Fibroblast of skin of left biceps (primary cell): ENCODE measurements around the gene GLRA2.
"Not testable (repeated sequence)": the region's sequence is repeated elsewhere in the genome, so short reads cannot be mapped to it uniquely, and the experiment has no call there.

Source experiments
- DNase-seq, 2 experiments: peaks; one replicate each; pipeline ENCODE4 v3.0.0-alpha.2; 2013; ENCODE audit warnings: low read depth in 2 of 2

Gene GLRA2

GRCh38 chrX:14591976-14592375 is 62.6 kb downstream of the GLRA2 start:
- DNase-seq = peak in 1 of 2 experiments; percentile 13

DNA sequence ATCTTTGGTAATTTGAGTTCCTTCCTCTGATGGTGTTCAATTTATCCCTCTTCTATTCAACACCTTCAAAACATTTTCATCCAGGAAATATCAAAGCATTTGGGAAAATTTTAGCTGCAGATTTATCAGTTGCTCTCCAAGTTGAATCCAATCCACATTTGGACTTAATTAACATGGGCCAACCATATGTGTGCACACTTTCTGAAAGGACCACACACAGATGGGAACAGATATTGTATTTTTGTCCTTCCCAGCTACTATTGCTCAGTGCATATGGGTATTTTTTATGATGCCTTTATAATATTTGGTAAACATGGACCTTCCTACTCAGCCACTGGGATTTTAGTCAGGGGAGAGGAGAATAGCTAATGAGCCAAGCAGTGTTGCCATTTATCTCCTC is 65.2 kb downstream of the GLRA2 start:
- no peak for DNase-seq

DNA sequence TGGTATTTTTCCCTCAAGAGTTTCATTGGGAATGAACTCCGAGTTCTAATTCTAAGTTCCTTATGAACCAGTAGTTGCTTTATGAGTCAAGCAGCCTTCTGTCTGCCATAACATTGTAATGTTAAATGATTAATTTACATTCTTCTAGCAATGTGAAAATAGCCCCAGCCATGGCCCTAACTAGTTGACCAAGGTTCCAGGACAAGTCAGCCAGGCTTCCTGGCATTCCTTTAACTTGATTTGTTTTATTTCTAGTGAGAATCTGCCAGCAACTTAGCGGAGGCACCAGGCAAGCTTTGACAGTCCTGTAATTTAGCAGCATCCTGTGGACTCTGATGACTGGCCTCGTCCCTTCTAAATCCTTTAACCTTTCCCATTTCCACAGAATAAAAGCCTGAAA is 69.0 kb downstream of the GLRA2 start:
- no peak for DNase-seq

- no peak for DNase-seq
Measured at GRCh38 chrX:14607446-14607985, 78.2 kb downstream of the GLRA2 start.

GRCh38 chrX:14612450-14612849 is 83.1 kb downstream of the GLRA2 start:
- DNase-seq = not testable (repeated sequence)

DNA sequence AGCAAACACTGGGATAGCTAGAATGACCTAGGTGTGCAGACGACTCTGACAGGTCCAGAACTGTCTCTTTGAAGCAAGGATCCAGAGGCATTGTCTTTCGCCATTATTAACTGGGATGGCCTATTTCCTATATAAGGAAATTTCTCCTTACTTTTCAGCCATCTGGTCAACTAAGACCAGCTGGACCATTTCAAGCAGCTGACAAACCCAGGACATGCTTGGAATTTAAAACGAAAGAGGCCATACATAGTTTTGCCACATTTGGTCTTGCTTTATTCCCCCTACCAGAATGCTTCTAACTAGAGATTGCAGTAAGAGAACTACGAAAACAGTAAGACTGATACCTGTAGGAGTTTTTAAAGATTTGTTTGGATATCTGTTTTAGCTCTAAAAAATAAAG is 87.0 kb downstream of the GLRA2 start:
- DNase-seq = no peak

DNA sequence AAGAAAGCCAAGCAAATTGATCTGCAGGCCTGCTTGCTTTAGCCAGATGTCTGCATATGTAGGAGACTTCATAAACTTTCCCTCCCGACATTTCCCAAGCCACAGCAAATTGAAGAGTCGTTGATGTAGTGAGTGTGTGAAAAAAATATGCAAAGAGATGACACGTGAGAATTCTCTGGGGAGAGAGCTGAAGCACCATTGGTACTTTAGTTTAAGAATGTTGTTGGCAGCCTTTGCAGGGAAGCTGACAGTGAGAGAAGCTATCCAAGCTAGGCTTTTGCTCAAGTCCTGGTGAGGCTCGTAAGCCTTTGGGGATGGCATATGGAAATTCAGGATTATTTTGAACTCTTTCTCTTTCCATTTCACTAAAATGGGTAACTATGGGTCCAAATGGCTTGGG is 87.5 kb downstream of the GLRA2 start:
- DNase-seq = peak; percentile 39 to 54

DNA sequence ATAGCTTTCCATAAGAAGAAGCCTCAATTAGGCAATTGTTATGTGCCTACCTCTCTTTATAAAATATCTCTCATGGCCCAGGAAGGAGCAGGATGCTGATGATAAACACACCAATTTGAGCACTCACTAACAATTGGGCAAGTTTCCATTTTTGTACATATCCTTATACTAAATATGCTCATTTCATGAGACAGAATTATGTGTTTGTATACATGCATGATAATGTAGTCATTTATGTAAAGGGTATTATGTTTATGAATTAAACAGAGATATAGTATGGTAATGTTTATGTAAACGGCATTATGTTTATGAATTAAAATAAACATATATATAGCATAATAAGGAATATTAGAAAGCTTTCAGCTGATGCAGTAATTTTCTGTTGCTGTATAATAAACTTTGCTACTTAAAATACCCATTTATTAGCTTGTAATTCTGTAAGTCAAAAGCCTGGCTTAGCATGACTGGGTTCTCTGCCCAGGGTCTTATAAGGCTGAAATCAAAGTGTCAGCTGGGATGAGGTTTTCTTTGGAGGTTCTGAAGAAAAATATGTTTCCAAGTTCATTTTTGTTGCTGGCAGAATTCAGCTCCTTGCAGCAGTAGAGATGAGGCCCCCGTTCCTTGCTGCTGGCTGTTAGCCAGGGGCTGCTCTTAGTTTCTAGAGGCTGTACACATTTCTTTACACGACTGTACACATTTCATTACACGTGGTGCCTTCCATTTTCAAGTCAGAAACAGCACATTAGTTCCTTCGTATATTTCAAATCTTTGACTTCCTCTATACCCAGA is 89.0 kb downstream of the GLRA2 start:
- DNase-seq = no peak

DNA sequence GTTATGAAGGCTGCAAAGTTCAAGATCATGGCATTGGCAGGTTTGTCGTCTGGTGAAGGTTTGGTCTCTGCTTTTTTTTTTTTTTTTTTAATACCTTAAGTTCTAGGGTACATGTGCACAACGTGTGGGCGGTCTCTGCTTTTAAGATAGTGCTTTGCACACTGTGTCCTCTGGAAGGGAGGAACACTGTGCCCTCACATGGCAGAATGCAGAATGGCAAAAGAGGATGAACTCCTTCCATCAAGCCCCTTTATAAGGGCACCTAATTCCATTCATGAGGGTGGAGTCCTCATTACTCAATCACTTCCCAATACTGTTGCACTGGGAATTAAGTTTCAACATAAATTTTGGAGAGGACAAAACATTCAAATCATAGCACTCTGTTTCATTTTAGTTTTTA is 101.4 kb downstream of the GLRA2 start:
- DNase-seq = no peak

GRCh38 chrX:14641681-14642655 is 112.6 kb downstream of the GLRA2 start:
- DNase-seq = no peak

DNA sequence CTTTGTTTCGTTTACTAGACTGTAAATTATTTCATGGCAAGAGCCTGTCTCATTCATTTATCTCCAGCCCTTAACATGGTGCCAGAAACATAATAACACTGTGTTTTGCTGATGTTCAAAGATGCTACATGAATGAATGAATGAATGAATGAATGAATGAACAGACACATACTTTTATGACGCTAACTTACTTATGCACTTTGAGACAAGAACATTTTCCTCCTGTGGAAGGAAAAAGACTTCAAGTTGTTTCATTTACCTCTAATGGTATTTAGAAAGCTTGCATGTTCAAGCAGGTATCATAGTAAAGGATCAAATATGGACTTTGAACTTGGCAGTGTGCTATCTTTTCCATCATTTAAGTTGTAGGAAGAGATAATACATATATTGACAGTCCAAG is 131.6 kb downstream of the GLRA2 start:
- DNase-seq = no peak

DNA sequence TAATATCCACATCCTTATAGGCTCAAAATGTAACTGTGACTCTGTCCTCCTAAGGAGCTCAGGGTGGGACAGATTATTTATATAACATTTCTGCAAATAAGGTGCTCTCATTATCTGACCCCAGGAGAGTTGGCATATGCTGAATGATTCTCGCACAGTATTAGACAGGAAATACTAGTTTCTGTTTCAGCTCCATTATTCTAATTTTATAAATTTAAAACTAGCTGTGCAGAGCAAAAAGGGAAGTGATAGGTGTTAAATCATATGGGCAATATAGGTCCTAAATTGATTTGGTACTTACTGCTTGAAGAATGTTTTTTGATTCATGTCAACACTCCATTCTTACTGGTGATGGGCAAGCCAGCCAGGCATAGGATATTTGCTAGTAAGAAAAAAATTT is 141.5 kb downstream of the GLRA2 start:
- DNase-seq = no peak

DNA sequence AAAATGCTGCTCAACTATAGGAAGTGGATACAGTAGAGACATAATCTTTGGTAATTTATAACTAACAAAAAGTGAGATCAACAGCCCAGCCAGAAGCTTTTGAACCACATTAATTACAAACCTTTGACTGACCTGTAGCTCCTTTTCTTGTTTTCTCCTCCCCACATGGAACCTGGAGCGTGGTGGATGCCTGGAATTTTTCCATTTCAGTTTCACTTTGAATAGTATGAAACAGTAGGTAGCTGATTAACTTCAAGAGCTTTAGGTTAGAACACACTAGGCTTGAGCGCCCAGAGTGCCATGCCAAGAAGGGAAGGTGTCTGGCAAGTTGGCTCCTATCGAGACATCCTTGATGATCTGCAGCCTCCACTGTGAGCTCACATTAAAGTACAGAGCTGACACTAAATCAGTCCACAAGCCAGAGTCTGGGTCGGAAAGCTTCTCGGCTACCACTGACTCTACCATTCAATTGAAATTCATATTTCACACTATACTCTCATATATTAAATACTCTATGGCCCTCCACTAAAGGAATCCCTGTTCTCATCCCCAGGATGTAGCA is 143.4 kb downstream of the GLRA2 start:
- DNase-seq = no peak

DNA sequence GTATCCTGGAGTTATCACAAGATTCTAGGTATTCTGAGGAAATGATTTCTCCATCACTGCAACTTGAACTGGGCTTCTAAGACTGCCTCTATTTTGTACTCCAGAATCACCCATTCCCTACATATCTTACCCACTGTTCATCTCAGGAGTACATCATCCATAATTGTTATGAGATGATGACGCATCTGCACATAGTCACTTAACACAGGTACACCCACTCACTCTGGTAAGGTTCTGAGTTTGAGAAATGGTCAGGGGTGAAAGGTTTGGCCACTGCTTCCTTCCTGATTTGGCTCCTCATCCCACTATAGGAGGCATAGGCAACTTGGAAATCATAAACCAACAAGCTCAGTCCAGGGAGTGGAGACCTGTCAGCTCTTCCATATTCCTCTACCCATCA is 143.9 kb downstream of the GLRA2 start:
- DNase-seq = no peak

DNA sequence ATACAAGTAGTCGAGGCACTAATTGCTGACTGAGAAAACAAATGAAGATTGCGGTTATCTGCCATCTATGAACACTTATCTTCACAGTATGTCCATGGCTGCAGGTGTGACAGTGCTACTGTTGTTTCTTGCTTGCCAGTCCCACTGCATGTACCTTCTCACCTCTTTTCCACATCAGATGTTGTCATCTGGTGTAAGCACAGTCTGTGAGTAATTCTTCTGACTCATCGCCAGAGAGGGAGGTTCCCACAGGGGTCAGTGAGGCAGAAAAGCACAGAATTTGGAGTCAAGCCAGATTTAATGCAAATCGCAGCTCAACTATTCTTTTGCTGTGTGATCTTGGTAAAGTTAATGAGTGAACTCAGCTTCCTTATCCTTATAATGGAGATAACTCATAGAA is 144.4 kb downstream of the GLRA2 start:
- DNase-seq = peak; percentile 60 to 66

DNA sequence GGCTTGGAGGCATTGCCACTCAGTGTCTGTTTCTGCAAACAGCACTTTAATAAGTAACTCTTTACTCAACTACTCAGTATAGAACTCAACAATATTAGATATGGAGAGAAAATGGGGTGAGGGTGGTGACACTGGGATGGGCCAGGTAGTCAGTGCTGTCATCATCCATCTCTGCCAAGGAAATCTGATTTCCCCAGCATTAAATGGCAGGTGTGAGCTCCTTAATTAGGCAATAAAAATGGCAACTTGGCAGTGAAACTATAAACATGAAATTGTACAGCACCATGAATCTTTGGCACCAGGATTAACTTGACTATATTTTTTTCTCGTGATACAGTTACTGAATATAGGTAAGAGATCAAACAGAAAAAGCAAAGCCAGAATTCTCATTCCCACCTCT is 146.2 kb downstream of the GLRA2 start:
- DNase-seq = no peak

GRCh38 chrX:14676431-14676830 is 147.1 kb downstream of the GLRA2 start:
- no peak for DNase-seq

DNA sequence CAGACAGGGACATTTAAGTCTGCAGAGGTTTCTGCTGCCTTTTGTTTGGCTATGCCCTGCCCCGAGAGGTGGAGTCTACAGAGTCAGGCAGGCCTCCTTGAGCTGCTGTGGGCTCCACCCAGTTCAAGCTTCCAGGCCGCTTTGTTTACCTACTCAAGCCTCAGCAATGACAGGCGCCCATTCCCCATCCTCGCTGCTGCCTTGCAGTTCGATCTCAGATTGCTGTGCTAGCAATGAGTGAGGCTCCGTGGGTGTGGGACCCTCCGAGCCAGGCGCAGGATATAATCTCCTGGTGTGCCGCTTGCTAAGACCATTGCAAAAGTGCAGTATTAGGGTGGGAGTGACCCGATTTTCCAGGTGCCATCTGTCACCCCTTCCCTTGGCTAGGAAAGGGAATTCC is 159.0 kb downstream of the GLRA2 start:
- not testable (repeated sequence) for DNase-seq

DNA sequence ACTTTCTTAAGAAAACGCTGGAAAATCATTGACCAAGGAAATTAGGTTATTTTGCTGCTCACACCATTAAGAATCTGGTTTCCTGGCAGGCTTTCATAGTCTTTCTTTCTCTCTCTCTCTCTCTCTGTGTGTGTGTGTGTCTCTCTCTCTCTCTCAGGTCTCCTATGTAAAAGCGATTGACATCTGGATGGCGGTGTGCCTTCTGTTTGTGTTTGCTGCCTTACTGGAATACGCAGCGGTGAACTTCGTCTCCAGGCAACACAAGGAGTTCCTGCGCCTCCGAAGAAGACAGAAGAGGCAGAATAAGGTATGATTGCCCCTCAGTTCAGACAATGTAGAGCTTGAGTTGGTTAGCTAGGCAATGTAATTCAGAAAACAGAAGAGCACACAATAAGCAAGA is 161.2 kb downstream of the GLRA2 start:
- no peak for DNase-seq

- peak; percentile 28 to 33 for DNase-seq
Measured at GRCh38 chrX:14694611-14695010, 165.3 kb downstream of the GLRA2 start.

GRCh38 chrX:14697451-14697850 is 168.1 kb downstream of the GLRA2 start:
- no peak for DNase-seq

DNA sequence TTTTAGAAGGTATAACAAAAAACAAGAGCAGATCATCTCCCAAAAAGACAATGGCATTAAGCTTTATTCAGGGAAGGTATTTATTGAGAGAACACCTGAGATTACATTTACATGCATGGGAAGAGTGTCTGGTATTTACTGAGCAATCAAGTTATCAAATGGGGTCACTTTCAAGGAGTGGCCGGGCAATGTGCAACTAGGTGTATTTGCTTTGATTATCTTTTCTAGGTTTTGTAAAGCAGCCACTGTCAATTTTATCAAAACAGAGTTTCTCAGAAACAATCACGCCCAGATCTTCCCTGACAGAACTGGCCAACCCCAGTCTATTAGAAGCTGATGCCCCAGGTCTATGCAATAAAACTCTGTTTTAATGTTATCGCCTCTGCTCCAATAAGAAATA is 169.5 kb downstream of the GLRA2 start:
- DNase-seq = no peak
